Fibroblast of peridontal ligament (primary cell): ENCODE results near the gene COG7.
"Not testable (repeated sequence)": the region's sequence is repeated elsewhere in the genome, so short reads cannot be mapped to it uniquely, and the experiment has no call there.

Experiments
- DNase-seq: peaks from one replicate; pipeline ENCODE4 v3.0.0-alpha.2; 2010; ENCODE audit errors: extremely low read depth

The COG7 gene

GRCh38 chr16:23452572-23453337, at the start of gene COG7:
COG7 (minus strand) TSS chr16:23453189; CDS start chr16:23452994, 195 bp downstream.
- DNase-seq: peak; percentile 87

GRCh38 chr16:23502466-23502865, 49.5 kb upstream of the COG7 start:
- DNase-seq: no peak

- DNase-seq: no peak
Observed at GRCh38 chr16:23501291-23501690, 48.3 kb upstream of the COG7 start.

- DNase-seq: no peak
Observed at GRCh38 chr16:23500862-23501225, 47.9 kb upstream of the COG7 start.

- DNase-seq: no peak
Observed at GRCh38 chr16:23500212-23500861, 47.3 kb upstream of the COG7 start.

- DNase-seq: no peak
Observed at GRCh38 chr16:23499801-23500200, 46.8 kb upstream of the COG7 start.

- DNase-seq: no peak
Observed at GRCh38 chr16:23498863-23499262, 45.9 kb upstream of the COG7 start.

- no peak for DNase-seq
Observed at GRCh38 chr16:23497543-23497868, 44.5 kb upstream of the COG7 start.

- DNase-seq: peak; percentile 23
Observed at GRCh38 chr16:23496821-23497542, 44.0 kb upstream of the COG7 start.

- DNase-seq: no peak
Observed at GRCh38 chr16:23495671-23496070, 42.7 kb upstream of the COG7 start.

GRCh38 chr16:23494188-23494587, 41.2 kb upstream of the COG7 start:
- DNase-seq: no peak

- no peak for DNase-seq
Observed at GRCh38 chr16:23491490-23492391, 38.8 kb upstream of the COG7 start.

- DNase-seq: no peak
Observed at GRCh38 chr16:23486480-23486879, 33.5 kb upstream of the COG7 start.

GRCh38 chr16:23485841-23486240, 32.9 kb upstream of the COG7 start:
- DNase-seq: no peak

GRCh38 chr16:23485257-23485614, 32.2 kb upstream of the COG7 start:
- DNase-seq: no peak

GRCh38 chr16:23484510-23485256, 31.7 kb upstream of the COG7 start:
- no peak for DNase-seq

- not testable (repeated sequence) for DNase-seq
Observed at GRCh38 chr16:23483492-23483891, 30.5 kb upstream of the COG7 start.

GRCh38 chr16:23482778-23483177, 29.8 kb upstream of the COG7 start:
- DNase-seq: no peak

- no peak for DNase-seq
Observed at GRCh38 chr16:23480257-23480656, 27.3 kb upstream of the COG7 start.

GRCh38 chr16:23479138-23479537, 26.1 kb upstream of the COG7 start:
- no peak for DNase-seq

GRCh38 chr16:23478566-23478965, 25.6 kb upstream of the COG7 start:
- no peak for DNase-seq
